Measurements from ENCODE around the gene ASB3.

Gene ASB3

GRCh38 chr2:53729143-53729762 is 57.5 kb downstream of the ASB3 start:
- no peak for TF ChIP-seq MAX (IDR thresholded peaks at IDR 0.05)

- TF ChIP-seq FOXM1 (IDR thresholded peaks at IDR 0.05; ENCODE audit: borderline replicate concordance, low read depth) (no peak), EP300 (IDR thresholded peaks at IDR 0.05; ENCODE audit: borderline replicate concordance) (no peak), EGR1 (IDR thresholded peaks at IDR 0.05) (no peak), RAD21 (IDR thresholded peaks at IDR 0.05; ENCODE audit: low read depth) (no peak), TCF12 (IDR thresholded peaks at IDR 0.05; ENCODE audit: low read depth) (no peak), YY1 (IDR thresholded peaks at IDR 0.05; ENCODE audit: low read depth) (no peak), ZBTB7A (IDR thresholded peaks at IDR 0.05; ENCODE audit: low read depth) (no peak), MAX (IDR thresholded peaks at IDR 0.05) (no peak), REST (IDR thresholded peaks at IDR 0.05; ENCODE audit: low read depth) (no peak), CEBPB (IDR thresholded peaks at IDR 0.05) (no peak), NFIC (IDR thresholded peaks at IDR 0.05) (no peak), TAF1 (IDR thresholded peaks at IDR 0.05; ENCODE audit: low read depth) (no peak), TEAD4 (IDR thresholded peaks at IDR 0.05) (no peak), CREB1 (IDR thresholded peaks at IDR 0.05; ENCODE audit: low read depth) (no peak), USF1 (IDR thresholded peaks at IDR 0.05) (no peak)
Measured at GRCh38 chr2:53727921-53728320, 58.8 kb downstream of the ASB3 start.

- TF ChIP-seq MAX (IDR thresholded peaks at IDR 0.05) (no peak), REST (IDR thresholded peaks at IDR 0.05; ENCODE audit: low read depth) (no peak), YY1 (IDR thresholded peaks at IDR 0.05; ENCODE audit: low read depth) (no peak)
Measured at GRCh38 chr2:53725662-53726061, 61.1 kb downstream of the ASB3 start.

- TF ChIP-seq USF1 (IDR thresholded peaks at IDR 0.05) (no peak), TAF1 (IDR thresholded peaks at IDR 0.05; ENCODE audit: low read depth) (no peak), NFIC (IDR thresholded peaks at IDR 0.05) (no peak), YY1 (IDR thresholded peaks at IDR 0.05; ENCODE audit: low read depth) (no peak), REST (IDR thresholded peaks at IDR 0.05; ENCODE audit: low read depth) (no peak), CEBPB (IDR thresholded peaks at IDR 0.05) (no peak), MAX (IDR thresholded peaks at IDR 0.05) (no peak), TEAD4 (IDR thresholded peaks at IDR 0.05) (no peak), EP300 (IDR thresholded peaks at IDR 0.05; ENCODE audit: borderline replicate concordance) (no peak), FOXM1 (IDR thresholded peaks at IDR 0.05; ENCODE audit: borderline replicate concordance, low read depth) (no peak), RAD21 (IDR thresholded peaks at IDR 0.05; ENCODE audit: low read depth) (no peak), CREB1 (IDR thresholded peaks at IDR 0.05; ENCODE audit: low read depth) (no peak), EGR1 (IDR thresholded peaks at IDR 0.05) (no peak), TCF12 (IDR thresholded peaks at IDR 0.05; ENCODE audit: low read depth) (no peak), ZBTB7A (IDR thresholded peaks at IDR 0.05; ENCODE audit: low read depth) (no peak)
Measured at GRCh38 chr2:53724536-53724935, 62.2 kb downstream of the ASB3 start.

Measured in Ishikawa (cell line).